NCI-H2171 treated with DMSO at 0.1 percent for 48 hours (cell line): ENCODE measurements around the gene MBTPS1.

Experiments used
- DNase-seq: peaks from one replicate; lab custom pipeline; 2025; lab: John Stamatoyannopoulos, UW

The MBTPS1 gene

DNA sequence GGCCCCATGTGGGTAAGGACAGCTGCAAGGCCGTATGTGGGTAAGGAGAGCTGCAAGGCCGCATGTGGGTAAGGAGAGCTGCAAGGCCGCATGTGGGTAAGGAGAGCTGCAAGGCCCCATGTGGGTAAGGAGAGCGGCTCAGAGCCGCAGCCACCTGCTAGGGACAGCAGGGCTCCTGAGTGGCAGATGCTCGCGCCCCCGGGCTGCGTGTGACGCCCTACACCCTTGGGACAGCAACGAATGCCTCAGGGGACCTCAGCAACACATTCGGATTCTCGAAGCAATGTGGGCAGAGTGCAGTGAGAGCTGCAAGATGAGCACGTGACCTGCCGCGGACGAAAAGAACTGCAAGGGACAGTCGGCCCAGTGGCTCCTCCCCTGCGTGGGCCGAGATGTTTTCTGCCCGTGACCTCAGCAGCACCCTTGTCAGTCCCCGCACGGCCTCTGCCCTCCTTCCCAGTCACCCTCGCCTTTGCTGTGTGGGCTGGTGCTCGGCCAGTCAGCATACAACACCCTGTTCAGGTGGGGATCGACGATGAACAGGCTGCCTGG lies 64.6 kb downstream of the MBTPS1 start:
- peak; percentile 85 for DNase-seq

DNA sequence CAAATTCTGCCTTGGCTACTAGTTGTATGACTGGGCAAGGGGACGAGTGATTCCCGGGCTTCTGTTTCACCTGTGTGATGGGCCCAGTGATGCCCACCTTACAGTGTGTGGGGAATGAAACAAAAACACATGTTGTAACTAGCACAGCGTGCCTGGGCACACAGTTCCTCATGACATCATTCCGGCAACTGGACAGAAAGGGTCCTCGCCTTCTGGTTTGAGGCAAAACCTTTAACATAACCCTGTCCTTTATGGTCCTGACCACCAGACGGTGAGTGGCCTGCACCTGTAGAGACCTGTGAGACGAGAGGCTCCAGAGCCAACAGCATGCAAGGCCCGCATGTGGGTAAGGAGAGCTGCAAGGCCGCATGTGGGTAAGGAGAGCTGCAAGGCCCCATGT lies 66.4 kb downstream of the MBTPS1 start:
- no peak for DNase-seq

DNA sequence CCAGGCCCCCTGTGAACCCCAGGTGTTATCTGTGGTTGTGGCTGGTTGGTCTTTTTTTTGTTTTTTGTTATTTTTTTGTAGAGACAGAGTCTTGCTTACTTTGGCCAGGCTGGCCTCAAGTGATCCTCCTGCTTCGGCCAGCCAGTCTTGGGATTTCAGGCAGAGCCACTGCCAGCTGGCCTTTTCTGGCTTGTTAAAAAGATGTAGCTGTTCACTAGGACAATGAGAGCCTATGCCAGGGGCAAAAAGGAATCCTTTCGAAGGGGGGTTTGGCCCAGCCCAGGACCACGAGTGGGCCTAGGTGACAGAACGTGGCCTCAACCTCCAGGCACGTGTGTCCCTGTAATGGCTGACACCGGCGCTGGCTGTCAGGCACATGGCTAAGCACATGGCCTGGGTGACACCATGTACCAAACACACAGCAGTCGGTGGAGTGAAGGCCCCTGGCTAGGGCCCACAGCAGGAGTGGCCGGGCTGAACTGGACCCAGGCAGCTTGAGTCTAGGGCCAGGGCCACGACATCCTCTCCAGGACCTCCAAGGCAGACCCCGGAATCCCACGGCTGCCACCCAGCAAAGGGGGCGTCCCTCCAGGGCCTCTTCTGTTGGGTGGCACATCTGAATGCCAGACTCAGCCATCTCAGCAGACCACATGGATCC lies 67.2 kb downstream of the MBTPS1 start:
- DNase-seq: no peak

DNA sequence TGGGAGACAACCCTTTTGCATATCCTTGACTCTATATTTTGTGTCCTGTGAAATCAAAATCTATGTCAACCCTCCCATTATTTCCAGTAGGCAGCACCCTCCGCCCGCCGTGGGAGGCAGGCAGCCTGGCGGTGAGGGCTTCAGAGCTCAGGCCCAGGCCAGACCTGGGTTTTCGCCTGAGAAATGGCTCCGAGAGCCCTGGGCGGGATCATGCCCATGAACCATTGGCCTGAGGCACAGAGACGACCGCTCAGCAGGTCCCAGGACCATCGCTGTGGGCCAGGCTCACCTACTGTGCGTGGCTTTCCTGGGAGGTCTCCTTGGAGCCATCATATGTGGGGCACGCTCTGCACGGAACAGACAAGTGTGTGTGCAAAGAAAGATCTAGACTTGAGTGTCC lies 67.9 kb downstream of the MBTPS1 start:
- no peak for DNase-seq

DNA sequence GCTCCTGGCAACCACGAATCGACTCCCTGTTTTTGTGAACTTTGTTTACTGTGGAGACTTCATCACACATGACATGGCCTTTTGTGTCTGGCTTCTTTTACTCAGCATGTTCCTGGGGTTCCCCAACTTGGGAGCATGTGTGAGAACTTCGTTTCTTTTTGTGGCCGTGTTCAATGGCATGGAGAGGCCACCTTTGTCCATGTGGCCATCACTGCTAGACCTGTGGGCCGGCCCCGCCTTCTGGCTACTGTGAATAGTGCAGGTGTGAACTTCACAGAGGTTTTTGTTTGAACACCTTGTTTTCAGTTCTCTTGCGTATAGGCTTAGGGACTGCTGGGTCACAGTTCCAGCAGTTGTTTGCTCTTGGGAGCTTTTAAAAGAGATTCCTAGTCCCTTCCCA lies 68.5 kb downstream of the MBTPS1 start:
- no peak for DNase-seq

DNA sequence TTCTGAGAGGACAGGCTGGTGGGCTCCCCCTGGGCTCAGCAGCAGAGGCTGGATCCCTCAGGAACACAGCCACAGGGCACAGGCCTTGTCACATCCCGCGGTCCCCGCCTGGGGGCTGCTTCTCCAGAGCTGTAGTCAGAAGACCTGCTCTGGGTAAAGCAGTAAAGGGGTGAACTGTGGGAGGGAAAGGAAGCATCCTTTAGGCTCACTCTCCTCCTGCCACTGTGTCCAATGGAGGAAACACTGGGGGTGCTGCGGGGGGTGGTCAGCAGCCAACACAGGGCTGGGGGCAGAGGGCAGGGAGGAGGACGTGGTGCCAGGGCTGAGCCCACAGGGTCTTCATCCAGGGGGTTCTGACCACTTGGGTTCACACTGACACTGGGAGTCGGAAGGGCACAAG lies 69.1 kb downstream of the MBTPS1 start:
- DNase-seq: no peak

DNA sequence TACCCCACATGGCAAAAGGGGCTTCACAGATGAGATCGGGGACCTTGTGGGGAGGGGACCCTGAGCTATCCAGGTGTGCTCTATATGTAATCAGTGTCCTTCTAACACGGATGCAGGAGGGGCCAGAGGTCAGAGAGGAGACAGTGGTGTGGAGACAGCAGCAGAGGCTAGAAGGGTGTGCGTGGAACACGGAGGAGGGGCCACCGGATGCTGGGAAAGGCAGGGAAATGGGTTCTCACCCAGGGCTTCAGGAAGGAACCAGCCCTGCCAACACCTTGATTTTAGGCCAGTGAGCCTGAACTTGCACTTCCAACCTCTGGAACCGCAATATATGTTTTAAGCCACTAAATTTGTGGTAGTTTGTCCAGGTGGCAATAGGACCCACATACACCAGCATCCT lies 69.5 kb downstream of the MBTPS1 start:
- DNase-seq: no peak

DNA sequence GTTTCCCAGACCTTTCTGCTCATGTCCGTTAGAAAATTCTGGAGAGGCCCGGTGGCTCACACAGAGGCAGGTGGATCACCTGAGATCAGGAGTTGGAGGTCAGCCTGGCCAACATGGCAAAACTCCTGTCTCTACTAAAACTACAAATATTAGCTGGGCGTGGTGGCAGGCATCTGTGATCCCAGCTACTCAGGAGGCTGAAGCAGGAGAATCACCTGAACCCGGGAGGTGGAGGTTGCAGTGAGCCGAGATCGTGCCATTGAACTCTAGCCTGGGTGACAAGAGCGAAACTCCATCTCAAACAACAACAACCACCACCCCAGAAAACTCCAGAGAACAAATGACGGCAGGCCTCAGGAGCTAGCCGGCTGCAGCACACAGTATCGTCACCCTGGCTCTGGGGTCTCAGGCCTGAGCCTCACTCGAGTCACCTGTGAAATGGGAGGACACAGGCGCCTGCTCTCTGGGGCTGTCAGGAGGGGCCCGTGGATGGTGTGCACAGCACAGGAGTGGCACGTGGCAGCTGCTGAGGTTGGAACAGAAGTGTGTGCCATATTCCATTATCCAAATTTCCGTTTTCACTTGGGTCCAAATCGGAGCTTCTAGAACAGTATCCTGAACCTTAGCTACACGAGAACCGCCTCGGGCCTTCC lies 70.8 kb downstream of the MBTPS1 start:
- no peak for DNase-seq

DNA sequence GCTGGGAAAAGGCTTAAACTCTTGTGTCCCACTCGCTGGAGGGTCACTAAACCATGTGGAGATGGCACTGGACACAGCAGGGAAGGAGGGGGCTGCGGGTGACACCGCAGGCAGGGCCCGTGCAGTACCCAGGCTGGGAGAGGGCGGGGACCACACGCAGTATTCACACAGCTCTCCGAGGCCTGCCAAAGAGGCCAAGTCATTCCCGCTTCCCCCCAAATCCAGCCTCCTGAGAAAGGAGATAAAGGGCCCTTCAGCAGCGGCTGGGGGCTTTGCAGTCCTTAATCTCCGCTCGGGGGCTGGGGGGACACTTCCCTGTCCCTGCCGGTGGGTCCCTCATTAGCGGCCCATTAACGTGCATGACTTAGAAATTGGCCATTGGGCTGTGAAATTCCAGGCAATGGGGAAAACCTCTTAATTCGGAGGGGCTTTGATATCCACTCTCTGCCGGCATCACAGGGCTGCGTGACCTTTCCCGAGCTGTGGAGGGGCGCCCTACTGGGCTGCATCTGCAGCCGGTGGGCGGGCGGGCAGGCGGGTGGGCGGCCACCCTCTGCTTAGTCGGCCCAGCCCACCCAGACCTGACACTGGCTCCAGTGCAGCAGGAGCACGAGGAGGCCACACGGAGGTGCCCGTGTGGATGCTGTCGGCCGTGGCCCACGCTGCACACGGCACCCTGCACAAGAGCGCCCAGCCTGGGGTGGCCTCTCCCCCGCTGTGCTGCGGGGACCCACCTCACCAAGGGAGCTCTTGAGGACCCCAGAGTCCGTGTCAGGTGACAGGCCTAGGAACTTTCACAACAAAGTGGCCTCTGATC lies 71.5 kb downstream of the MBTPS1 start:
- DNase-seq: no peak

DNA sequence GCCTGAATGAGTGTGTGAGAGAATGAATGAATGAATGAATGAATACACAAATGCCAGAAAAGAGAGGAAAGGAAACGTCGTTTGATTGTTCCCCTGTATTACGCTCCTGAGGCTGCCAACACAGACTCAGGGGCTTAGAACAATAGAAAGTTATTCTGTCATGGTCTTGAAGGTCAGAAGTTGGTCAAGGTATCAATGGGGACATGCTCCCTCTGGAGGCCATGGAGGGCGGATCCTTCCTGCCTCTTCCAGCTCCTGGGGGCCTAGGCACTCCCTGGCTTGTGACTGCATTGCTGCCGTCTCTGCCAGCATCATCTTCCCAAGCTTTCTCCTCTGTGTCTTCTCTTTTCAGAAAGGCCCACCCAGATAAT lies 72.6 kb downstream of the MBTPS1 start:
- DNase-seq: no peak

DNA sequence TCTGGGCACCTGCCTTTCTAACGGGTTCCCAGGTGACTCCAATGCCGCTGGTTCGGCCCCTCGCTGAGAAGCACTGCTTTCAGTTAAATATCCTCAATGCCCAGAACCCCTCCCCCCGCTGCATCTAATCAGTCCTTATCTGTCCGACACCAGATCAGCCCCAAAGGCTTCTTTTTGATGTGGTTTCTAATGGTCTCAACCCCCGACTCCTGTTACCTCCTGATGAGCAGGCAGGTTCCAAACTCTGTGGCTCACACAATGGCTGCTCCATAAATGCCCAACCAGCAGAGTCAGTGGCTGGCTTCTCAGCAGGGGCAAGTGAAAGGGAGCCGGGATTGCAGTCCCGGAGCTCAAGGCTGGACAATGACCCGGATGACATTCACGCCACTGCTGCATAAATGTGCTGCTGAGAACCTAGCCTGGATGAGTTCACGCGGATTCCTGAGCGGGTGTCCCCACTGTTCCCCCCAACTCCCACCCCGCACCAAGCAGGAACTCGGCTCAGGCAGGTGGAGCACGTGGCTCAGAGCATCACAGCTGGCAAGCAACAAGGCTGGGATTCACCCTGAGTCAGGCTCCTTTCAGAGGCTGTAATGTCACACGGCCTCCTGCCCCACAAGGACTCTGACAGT lies 73.1 kb downstream of the MBTPS1 start:
- DNase-seq: peak; percentile 37

DNA sequence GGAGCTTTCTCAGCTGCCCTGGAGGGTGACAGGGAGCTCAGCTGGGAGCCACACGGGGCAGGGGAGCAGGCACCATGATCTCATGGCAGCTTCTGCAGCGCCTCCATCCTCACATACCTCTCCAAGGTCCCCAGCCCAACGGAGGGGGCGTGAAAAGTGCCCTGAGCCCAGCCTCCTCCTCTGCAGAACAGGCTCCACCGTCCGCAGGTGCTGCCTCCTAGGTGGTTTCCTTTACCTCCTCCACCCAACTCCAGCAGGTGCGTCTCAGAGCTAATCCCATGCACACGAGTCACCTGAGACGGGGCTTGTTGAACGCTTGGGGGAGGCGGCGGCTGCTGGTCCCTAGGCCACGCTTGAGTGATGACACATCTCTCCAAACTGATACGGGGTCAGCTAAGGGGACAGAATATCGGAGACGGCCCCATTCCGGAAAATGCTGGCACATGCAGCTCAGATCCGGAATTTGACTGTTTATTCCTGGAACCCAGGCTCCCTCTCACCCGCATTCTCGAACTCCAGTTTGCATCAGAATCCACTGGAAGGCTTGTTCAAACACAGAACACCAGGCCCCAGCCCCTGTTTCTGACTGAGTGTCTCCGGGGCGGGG lies 73.8 kb downstream of the MBTPS1 start:
- DNase-seq: peak; percentile 90

DNA sequence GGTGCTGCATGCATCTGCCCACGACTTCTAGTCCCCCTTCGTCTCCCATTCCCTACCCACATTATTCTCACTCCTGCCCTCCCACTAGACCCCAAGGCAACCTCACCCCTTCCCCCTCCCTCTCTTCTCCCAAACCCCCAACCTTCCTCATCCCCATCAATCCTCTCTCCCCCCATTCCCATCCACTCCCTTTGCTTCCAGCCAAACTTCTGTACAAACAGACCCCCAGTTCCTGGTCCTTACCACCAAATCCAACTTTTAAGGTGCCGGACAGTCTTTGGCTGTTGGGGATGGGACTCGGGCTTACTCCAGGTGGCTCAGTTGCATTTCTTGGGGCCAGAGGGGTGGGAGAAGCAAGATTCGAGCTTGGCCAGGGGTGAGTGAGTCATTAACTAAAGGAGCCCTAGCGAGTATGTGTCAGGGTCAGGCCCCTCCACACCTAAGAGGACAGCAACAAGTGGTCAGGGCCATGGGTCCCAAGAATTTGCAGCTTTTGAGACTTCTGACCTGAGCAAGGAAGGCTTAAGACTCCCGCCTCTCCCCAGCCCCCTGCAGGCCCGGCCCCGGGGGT lies 74.3 kb downstream of the MBTPS1 start, which contains the start of gene SLC38A8:
SLC38A8 (minus strand) TSS at position 488 of the 571 bp plus-strand sequence. CDS start 638 bp downstream, outside the sequence.
- DNase-seq: no peak

DNA sequence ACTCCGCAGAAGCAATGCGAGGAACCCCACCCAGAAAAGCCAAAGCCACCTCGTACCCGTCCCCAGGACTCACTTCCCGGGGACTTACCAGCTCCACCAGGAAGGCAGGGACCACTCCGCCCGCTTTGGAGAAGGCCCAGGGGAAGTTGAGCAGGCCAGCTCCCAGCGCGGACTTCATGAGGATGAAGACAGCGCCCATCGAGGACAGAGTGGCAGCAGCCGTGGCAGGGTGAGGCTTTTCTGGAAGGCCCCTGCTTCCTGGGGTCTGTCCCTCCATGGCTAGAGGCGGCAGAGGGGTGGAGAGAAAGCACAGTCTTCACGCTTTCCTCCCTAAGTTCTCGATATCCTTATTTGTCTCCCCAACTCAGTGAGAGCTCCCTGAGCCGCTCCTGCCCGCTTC lies 74.9 kb downstream of the MBTPS1 start:
- no peak for DNase-seq

DNA sequence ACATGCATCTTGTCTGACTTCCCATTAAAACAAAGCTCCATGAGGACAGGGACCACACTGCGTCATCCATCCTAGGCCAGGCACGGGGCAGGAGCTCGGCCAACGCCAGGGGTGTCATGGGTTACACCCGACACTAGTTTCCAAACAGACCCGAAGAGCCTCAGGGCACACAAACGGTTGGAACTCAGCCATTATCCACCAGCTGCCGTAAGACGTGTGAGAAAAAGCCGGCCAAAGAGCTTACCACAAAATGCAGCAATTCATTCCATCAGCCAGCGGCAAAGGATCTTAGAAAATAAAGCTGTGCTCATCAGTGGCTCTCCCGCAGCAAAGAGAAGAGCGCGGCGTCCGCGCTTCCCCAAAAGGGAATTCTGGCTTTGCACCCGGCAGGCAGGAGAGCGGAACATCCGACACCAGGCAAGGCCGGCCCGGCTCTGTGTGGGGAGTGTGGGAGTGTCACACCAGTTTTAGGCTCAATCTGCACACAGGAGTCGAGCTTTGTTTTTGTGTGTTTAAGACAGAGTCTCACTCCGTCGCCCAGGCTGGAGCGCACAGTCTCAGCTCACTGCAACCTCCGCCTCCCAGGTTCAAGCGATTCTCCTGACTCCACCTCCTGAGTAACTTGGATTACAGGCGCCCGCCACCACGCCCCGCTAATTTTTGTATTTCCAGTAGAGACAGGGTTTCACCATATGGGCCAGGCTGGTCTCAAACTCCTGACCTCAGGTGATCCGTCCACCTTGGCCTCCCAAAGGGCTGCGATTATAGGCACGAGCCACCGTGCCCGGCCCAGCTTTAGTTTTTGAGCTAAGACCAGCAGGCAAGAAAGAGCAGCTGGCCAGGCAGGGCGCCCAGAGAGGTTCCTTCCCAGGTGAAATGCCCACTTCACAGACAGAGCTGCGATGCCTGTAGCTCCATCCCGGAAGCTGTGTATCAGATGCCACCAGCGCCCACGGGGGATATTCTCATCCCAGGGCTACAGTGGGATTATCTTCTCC lies 75.6 kb downstream of the MBTPS1 start:
- peak; percentile 57 for DNase-seq

DNA sequence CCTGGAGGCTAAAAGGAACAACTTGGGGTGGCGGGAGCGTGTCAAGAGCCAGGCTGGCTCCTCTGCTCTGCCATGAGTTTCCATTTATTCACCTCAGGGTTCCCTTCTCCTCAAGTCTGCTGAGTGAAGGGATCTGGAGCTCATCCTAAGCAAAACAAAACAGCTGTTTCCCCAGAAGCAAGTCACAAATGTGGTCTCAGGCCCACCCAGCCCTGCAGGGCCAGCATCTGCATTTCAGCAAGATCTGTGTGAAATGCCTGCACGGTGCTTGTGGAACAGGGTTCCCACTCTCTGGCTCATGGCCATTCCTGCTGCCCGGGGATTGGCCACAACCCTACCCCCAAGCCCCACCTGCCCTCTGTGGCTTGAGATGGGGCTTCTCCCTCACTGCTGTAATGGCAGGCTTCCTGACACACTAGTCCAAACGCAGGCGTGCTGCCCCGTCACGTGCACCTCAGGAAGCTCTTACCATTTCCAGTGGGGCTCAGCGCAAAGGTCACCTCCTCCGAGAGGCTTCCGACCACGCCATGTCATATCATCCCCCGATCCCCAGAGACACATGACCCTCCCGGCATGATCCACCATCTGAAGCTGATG lies 76.4 kb downstream of the MBTPS1 start:
- DNase-seq: no peak

DNA sequence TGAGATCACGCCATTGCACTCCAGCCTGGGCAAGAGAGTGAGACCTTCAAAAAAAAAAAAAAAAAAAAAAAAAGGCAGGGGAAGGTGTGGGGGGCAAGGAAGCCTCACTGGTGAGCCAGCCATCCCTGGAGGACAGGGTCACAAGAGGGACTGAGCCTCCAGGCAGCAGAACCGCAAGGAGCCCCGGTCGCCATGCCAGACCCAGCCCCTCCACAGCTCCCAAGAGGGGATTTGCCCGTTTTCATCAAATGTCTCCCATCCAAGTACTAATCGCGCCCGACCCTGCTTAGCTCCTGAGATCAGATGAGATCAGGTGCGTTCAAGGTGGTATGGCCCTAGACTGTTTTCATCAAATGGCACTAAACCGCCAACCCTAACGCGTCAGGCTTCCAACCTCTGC lies 77.0 kb downstream of the MBTPS1 start:
- DNase-seq: no peak

DNA sequence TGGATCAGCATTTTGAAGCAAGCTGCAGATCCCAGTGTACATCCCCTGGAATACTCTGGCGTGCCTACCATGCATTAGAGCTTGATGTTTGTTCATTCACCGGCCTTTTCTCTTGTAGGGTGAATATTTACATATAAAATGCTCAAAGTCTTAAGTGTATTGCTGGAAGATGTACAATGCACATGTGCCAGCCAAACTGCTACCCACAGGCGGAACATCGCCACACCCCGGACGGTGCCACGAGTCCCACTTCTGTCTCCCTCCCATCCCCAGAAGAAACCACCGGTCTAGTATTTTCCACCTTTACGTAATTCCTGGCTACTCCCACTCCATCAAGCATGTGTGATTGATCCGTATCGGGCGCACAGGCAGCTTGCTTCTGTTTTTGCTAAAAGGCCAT lies 78.3 kb downstream of the MBTPS1 start:
- DNase-seq: no peak

DNA sequence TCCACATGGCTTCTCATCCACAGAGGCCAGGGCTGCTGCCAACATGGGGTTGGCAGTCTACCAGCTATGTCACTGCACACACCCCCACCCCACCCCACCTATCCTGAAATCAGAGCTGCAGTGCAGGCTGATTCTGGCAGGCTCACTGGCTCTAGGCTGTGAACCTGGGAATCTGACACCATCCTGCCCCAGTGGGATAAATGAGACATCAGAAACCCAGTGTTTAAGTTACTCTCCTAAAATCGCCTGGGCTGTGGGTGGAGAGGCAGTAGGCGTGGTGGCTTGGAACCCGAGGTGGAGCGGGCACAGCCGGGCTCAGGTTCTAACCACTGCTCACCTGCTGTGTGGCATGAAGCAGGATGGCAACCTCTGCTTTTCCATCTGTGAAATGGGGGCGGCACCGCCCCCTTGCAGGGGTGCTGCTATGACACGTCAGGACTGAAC lies 79.7 kb downstream of the MBTPS1 start:
- DNase-seq: peak; percentile 91

DNA sequence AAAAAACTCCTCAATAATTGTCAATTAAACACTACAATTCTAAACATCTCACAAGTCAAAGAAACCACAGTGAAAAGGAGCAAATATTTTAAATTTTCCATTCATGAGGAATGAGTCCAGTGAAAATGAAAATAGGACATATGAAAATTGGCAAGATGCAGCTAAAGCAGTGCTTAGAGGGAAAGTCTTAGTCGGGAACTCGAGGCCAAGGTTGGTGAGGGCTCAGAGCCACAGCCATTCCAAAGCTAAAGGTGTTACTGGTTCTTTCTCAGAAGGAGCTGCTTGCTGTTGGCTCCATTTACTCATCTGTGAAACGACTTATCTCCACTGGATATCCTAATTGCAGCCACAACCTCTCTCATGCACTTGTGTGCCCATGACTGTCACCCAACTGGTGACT lies 80.6 kb downstream of the MBTPS1 start:
- no peak for DNase-seq
